Measurements from ENCODE around the gene OASL. TPM values are rescaled to one million over a fixed set of nuclear protein-coding genes. Genes with fewer than 3 reads are reported as not detected.
A peak's percentile ranks its signal among the peaks of the same experiment; 100 is the strongest.

The OASL gene
- total and polyA plus RNA-seq, 9 of the 15 experiments (the other 6 are each of a cell fraction or from before 2014, with no cell fraction given), result 0.14 TPM; not detected in 8

DNA sequence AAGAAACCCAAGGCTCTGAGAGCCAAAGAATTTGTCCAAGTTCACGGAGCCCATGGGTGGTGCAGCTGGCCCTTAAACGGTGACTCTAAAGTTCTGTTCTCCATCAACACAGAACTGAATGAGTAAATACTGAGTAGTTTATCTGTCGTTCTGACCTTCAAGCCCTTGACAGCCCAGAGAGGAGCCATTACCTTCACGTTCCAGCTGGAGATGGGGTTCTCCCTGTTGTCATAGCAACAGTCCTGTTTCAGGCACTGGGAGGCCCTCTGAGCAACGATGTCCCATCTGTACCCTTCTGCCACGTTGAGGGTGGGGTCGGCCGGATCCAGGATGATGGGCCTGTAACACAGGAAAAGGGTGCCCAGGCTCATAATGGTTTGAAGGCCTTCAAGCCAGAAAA lies 15.2 kb downstream of the OASL start:
- no peaks in the 10 kb centered on the region for H3K36me3 ChIP-seq (ENCODE audit: control insufficient read depth, insufficient read depth, low read length)
- no peak for DNase-seq (ENCODE audit: extremely low read depth in 1 of 4, low spot score in 3 of 4)
- no peak for ATAC-seq
- H3K9ac ChIP-seq (ENCODE audit: insufficient read depth in 1 of 2, low read depth in 2 of 2, low read length in 2 of 2), result no peak overlapping the region
- no peaks in the 10 kb centered on the region for H3K9me1 ChIP-seq (ENCODE audit: control insufficient read depth, insufficient read depth, low read length)
- H3K4me1 ChIP-seq (replicated peaks in 1 of 2; ENCODE audit: control insufficient read depth in 2 of 2, insufficient read depth in 2 of 2, low read length in 2 of 2), result peaks cover 4 to 11% of the 10 kb centered on the region in 2 experiments; a peak in 4 of 5 replicates
- H3K27ac ChIP-seq (ENCODE audit: extremely low read depth, low read depth, low read length), result no peak overlapping the region
- H3K27me3 ChIP-seq (ENCODE audit: control insufficient read depth in 2 of 2, insufficient read depth in 2 of 2, low read length in 2 of 2), result peaks cover 0 to 2% of the 10 kb centered on the region in 2 experiments; a peak in 1 of 5 replicates
- ChIA-PET CTCF (ENCODE audit: low intra/inter-chr PET ratio) (no interaction called here), POLR2A (interaction anchor here (1.4 kb wide), 1 partner anchor 76 kb away, joined by 3 read pairs; no protein-coding TSS in a partner anchor)
- no peaks in the 10 kb centered on the region for H3K9me3 ChIP-seq (replicated peaks; ENCODE audit: control insufficient read depth, insufficient read depth, low read depth, low read length)
- no peaks in the 10 kb centered on the region for H3K79me2 ChIP-seq (ENCODE audit: control insufficient read depth, insufficient read depth, low read length)
- no peak for FAIRE-seq
- no peak overlapping the region for H2AFZ ChIP-seq (ENCODE audit: low read depth, low read length)
- no peak overlapping the region for H3K4me2 ChIP-seq (ENCODE audit: insufficient read depth, low read length)
- WGBS (ENCODE audit: insufficient coverage, low coverage, missing lambda C conversion rate), result 15% methylated on average over 8 of the region's 8 CpGs
- BruUV-seq (replicated peaks), result no TSS peak
- peak; percentile 86 for TF ChIP-seq RFX1 (IDR thresholded peaks at IDR 0.05)
- no peak for TF ChIP-seq KAT7 (CRISPR knock-in tag; IDR thresholded peaks at IDR 0.05; ENCODE audit: borderline replicate concordance)
- TF ChIP-seq TOE1 (IDR thresholded peaks at IDR 0.05; ENCODE audit: borderline replicate concordance), result no peak
- TF ChIP-seq TOE1 (CRISPR knock-in tag; IDR thresholded peaks at IDR 0.05; ENCODE audit: borderline replicate concordance, low read depth), result no peak
- H3K4me3 ChIP-seq, result no peak overlapping the region
- intact Hi-C loops (cut with micrococcal nuclease) (no loop called here), in situ Hi-C loops (cut with MboI) (no loop called here)
- H4K20me1 ChIP-seq (replicated peaks; ENCODE audit: control insufficient read depth, insufficient read depth, low read length), result no peaks in the 10 kb centered on the region

- CTCF ChIA-PET (ENCODE audit: low intra/inter-chr PET ratio), result no interaction called here
- Histone ChIP-seq H3K4me3 (no peak overlapping the region), H2AFZ (ENCODE audit: low read depth, low read length) (no peak overlapping the region), H3K9me1 (ENCODE audit: control insufficient read depth, insufficient read depth, low read length) (no peaks in the 10 kb centered on the region), H3K27me3 (ENCODE audit: control insufficient read depth in 2 of 2, insufficient read depth in 2 of 2, low read length in 2 of 2) (no peaks in the 10 kb centered on the region), H4K20me1 (replicated peaks; ENCODE audit: control insufficient read depth, insufficient read depth, low read length) (no peaks in the 10 kb centered on the region), H3K9ac (ENCODE audit: insufficient read depth in 1 of 2, low read depth in 2 of 2, low read length in 2 of 2) (no peak overlapping the region), H3K4me2 (ENCODE audit: insufficient read depth, low read length) (no peak overlapping the region), H3K4me1 (replicated peaks in 1 of 2; ENCODE audit: control insufficient read depth in 2 of 2, insufficient read depth in 2 of 2, low read length in 2 of 2) (peaks cover 8 to 15% of the 10 kb centered on the region in 2 experiments; a peak in 4 of 5 replicates), H3K27ac (ENCODE audit: extremely low read depth, low read depth, low read length) (no peak overlapping the region), H3K36me3 (ENCODE audit: control insufficient read depth, insufficient read depth, low read length) (no peaks in the 10 kb centered on the region), H3K9me3 (replicated peaks; ENCODE audit: control insufficient read depth, insufficient read depth, low read depth, low read length) (no peaks in the 10 kb centered on the region), H3K79me2 (ENCODE audit: control insufficient read depth, insufficient read depth, low read length) (no peaks in the 10 kb centered on the region)
- intact Hi-C loops (cut with micrococcal nuclease), result no loop called here
- TF ChIP-seq ZFX (CRISPR knock-in tag; IDR thresholded peaks at IDR 0.05) (no peak), GTF2F1 (IDR thresholded peaks at IDR 0.05; ENCODE audit: low read depth, low read length) (no peak), CREB1 (IDR thresholded peaks at IDR 0.05) (no peak), CREB1 (CRISPR knock-in tag; IDR thresholded peaks at IDR 0.05) (no peak), JUN (IDR thresholded peaks at IDR 0.05; ENCODE audit: borderline replicate concordance, low read depth, low read length) (no peak), JUN (CRISPR knock-in tag; IDR thresholded peaks at IDR 0.05; ENCODE audit: borderline replicate concordance) (no peak), FOXJ3 (CRISPR knock-in tag; IDR thresholded peaks at IDR 0.05) (no peak), CGGBP1 (CRISPR knock-in tag; IDR thresholded peaks at IDR 0.05) (no peak), RBM25 (IDR thresholded peaks at IDR 0.05; ENCODE audit: low read depth, low read length, severe bottlenecking) (peak; percentile 72), KDM1A (IDR thresholded peaks at IDR 0.05) (no peak), BCOR (IDR thresholded peaks at IDR 0.05) (0 out of 2 replicates have a peak, but pooled peaks have one; percentile 44), ESRRA (IDR thresholded peaks at IDR 0.05; ENCODE audit: borderline replicate concordance, low read depth) (peak; percentile 57; the same call in 1 of the 2 replicates)
- no peak for FAIRE-seq
- in situ Hi-C loops (cut with MboI), result no loop called here
- ATAC-seq, result no peak
- WGBS (ENCODE audit: insufficient coverage, low coverage, missing lambda C conversion rate), result 30% methylated on average over 2 of the region's 2 CpGs
- DNase-seq (ENCODE audit: extremely low read depth in 1 of 4, low spot score in 3 of 4), result no peak
- POLR2A ChIA-PET, result no interaction called here
- no TSS peak for BruUV-seq (replicated peaks)
These were observed 16.3 kb downstream of the OASL start for GRCh38 chr12:121022713-121023112.
